Liver (tissue), 9 donors: ENCODE data around the gene ABHD5. TPM values are rescaled to one million over a fixed set of nuclear protein-coding genes. Genes with fewer than 3 reads are reported as not detected.

Source experiments
- DNase-seq: peaks from one replicate; pipeline ENCODE4 v3.0.0-alpha.2; 2017; ENCODE audit warnings: low spot score
- H3K27ac ChIP-seq, 2 donors: one replicate each; pipeline ENCODE4 v1.7.0; 2013; ENCODE audit warnings: inconsistent platforms in 2 of 2, low read length in 2 of 2, control low read depth in 1 of 2, low read depth in 1 of 2, mild to moderate bottlenecking in 1 of 2
- H3K27me3 ChIP-seq, 4 donors: one replicate each; pipeline versions ENCODE4 v1.6.1 to v1.7.0; 2013; ENCODE audit warnings: low read length in 3 of 4, inconsistent platforms in 1 of 4, mild to moderate bottlenecking in 1 of 4, moderate library complexity in 1 of 4; ENCODE audit not compliant: control insufficient read depth in 4 of 4, insufficient read depth in 4 of 4
- H3K36me3 ChIP-seq, 4 donors: one replicate each; pipeline versions ENCODE4 v1.6.1 to v1.7.0; 2013; ENCODE audit warnings: low read length in 3 of 4, mild to moderate bottlenecking in 3 of 4, low read depth in 1 of 4, moderate library complexity in 1 of 4; ENCODE audit not compliant: control insufficient read depth in 4 of 4, insufficient read depth in 3 of 4
- H3K4me1 ChIP-seq, 4 donors: one replicate each; pipeline versions ENCODE4 v1.6.1 to v1.7.0; 2013; ENCODE audit warnings: low read length in 3 of 4, mild to moderate bottlenecking in 3 of 4, moderate library complexity in 1 of 4; ENCODE audit not compliant: control insufficient read depth in 4 of 4, insufficient read depth in 4 of 4
- H3K4me3 ChIP-seq, 3 donors: one replicate each; pipeline versions ENCODE4 v1.6.1 to v1.7.0; 2013; ENCODE audit warnings: low read length in 3 of 3, control low read depth in 1 of 3, low read depth in 1 of 3, mild to moderate bottlenecking in 1 of 3
- H3K9ac ChIP-seq, 2 donors: one replicate each; pipeline ENCODE4 v1.7.0; 2013; ENCODE audit warnings: low read length in 2 of 2, mild to moderate bottlenecking in 2 of 2, moderate library complexity in 2 of 2, control low read depth in 1 of 2, low read depth in 1 of 2
- H3K9me3 ChIP-seq, 4 donors: one replicate each; pipeline versions ENCODE4 v1.6.1 to v1.7.0; 2013; ENCODE audit warnings: low read length in 3 of 4; ENCODE audit not compliant: control insufficient read depth in 4 of 4
- FOXA2 ChIP-seq: IDR thresholded peaks from 2 replicates; pipeline ENCODE4 v1.6.1; 2016; ENCODE audit warnings: antibody characterized with exemption
- HNF4A ChIP-seq, 2 donors: conservative IDR thresholded peaks; 2 replicates each; pipeline ENCODE4 v1.6.1; 2016; ENCODE audit warnings: antibody characterized with exemption in 2 of 2, mild to moderate bottlenecking in 2 of 2
- RAD21 ChIP-seq, 2 donors: IDR thresholded peaks; 2 replicates each; pipeline ENCODE4 v1.6.1; 2016; ENCODE audit warnings: antibody characterized with exemption in 2 of 2, mild to moderate bottlenecking in 2 of 2
- RXRA ChIP-seq, 2 donors: IDR thresholded peaks; 2 replicates each; pipeline ENCODE4 v1.6.1; 2017 to 2018; ENCODE audit warnings: antibody characterized with exemption in 2 of 2, mild to moderate bottlenecking in 1 of 2
- SP1 ChIP-seq: IDR thresholded peaks from 2 replicates; pipeline ENCODE4 v1.6.1; 2018; ENCODE audit warnings: antibody characterized with exemption, mild to moderate bottlenecking
- TAF1 ChIP-seq: conservative IDR thresholded peaks from 2 replicates; pipeline ENCODE4 v1.6.1; 2016; ENCODE audit warnings: antibody characterized with exemption, mild to moderate bottlenecking
- YY1 ChIP-seq: IDR thresholded peaks from 2 replicates; pipeline ENCODE4 v1.6.1; 2016; ENCODE audit warnings: antibody characterized with exemption, mild to moderate bottlenecking
- WGBS: extraction: QIAGEN DNeasy Blood & Tissue Kit; methylation state at CpG from one replicate; pipeline ENCODE4 v1.1.7; 2013; 5-methylcytosine and 5-hydroxymethylcytosine counted together
- polyA plus RNA-seq, 2 donors: library from polyadenylated mRNA; stranded (reverse) in 1 of 2; unstranded in 1 of 2; fragments of 200-250 nt in 1 of 2; fragments of >200 nt in 1 of 2; fragmentation: Nextera tagmentation in 1 of 2; extraction: Ambion mirVana in 1 of 2; gene quantifications; one replicate each; pipeline versions ENCODE4 v1.2.1 to v1.2.3, GENCODE V29; 2013 to 2015
- total RNA-seq, 2 donors: library from RNA; depleted of rRNA; stranded (reverse); fragments of >200 nt; gene quantifications; one replicate each; pipeline ENCODE4 v1.2.3, GENCODE V29; 2014
- TF ChIP-seq, protein P1 (sequence below): IDR thresholded peaks from 2 replicates; pipeline ENCODE4 v1.6.1; 2016; ENCODE audit warnings: antibody characterized with exemption
- TF ChIP-seq, protein P2 (sequence below): fragments of 150-350 bp; IDR thresholded peaks from 2 replicates; pipeline ENCODE4 v1.5.1; 2017; ENCODE audit warnings: improper control_type of control experiment, low read depth, low read length; ENCODE audit not compliant: missing input control
- TF ChIP-seq, protein P3 (sequence below): IDR thresholded peaks from 2 replicates; pipeline ENCODE4 v1.6.1; 2016; ENCODE audit warnings: antibody characterized with exemption, mild to moderate bottlenecking
- TF ChIP-seq, protein P4 (sequence below): IDR thresholded peaks from 2 replicates; pipeline ENCODE4 v1.6.1; 2016; ENCODE audit warnings: antibody characterized with exemption
- donor health status: healthy.
- donor health status: healthy.
- donor health status: healthy.
- donor health status: healthy.
- donor health status: healthy.

Gene ABHD5
- total and polyA plus RNA-seq, 4 donors, result 9.2 to 25.8 (median 16.1) TPM

- TF ChIP-seq, protein P1, sequence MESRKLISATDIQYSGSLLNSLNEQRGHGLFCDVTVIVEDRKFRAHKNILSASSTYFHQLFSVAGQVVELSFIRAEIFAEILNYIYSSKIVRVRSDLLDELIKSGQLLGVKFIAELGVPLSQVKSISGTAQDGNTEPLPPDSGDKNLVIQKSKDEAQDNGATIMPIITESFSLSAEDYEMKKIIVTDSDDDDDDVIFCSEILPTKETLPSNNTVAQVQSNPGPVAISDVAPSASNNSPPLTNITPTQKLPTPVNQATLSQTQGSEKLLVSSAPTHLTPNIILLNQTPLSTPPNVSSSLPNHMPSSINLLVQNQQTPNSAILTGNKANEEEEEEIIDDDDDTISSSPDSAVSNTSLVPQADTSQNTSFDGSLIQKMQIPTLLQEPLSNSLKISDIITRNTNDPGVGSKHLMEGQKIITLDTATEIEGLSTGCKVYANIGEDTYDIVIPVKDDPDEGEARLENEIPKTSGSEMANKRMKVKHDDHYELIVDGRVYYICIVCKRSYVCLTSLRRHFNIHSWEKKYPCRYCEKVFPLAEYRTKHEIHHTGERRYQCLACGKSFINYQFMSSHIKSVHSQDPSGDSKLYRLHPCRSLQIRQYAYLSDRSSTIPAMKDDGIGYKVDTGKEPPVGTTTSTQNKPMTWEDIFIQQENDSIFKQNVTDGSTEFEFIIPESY, result no peak
- TF ChIP-seq YY1, result no peak
- no peak for TF ChIP-seq FOXA2
- TF ChIP-seq SP1, result no peak
These were observed 67.1 kb downstream of the ABHD5 start (continued) for GRCh38 chr3:43757666-43758321.

GRCh38 chr3:43758592-43759225 is 68.0 kb downstream of the ABHD5 start:
- no peak overlapping the region for H3K9ac ChIP-seq
- H3K36me3 ChIP-seq, result no peaks in the 10 kb centered on the region
- WGBS, result 78% methylated on average over 4 of the region's 4 CpGs
- H3K27ac ChIP-seq, result no peak overlapping the region
- no peak overlapping the region for H3K4me3 ChIP-seq
- peaks cover 0 to 3% (median 0%) of the 10 kb centered on the region in 4 donors for H3K4me1 ChIP-seq
- H3K9me3 ChIP-seq, result no peaks in the 10 kb centered on the region
- TF ChIP-seq, protein P2, sequence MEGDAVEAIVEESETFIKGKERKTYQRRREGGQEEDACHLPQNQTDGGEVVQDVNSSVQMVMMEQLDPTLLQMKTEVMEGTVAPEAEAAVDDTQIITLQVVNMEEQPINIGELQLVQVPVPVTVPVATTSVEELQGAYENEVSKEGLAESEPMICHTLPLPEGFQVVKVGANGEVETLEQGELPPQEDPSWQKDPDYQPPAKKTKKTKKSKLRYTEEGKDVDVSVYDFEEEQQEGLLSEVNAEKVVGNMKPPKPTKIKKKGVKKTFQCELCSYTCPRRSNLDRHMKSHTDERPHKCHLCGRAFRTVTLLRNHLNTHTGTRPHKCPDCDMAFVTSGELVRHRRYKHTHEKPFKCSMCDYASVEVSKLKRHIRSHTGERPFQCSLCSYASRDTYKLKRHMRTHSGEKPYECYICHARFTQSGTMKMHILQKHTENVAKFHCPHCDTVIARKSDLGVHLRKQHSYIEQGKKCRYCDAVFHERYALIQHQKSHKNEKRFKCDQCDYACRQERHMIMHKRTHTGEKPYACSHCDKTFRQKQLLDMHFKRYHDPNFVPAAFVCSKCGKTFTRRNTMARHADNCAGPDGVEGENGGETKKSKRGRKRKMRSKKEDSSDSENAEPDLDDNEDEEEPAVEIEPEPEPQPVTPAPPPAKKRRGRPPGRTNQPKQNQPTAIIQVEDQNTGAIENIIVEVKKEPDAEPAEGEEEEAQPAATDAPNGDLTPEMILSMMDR, result no peak
- TF ChIP-seq, protein P3, sequence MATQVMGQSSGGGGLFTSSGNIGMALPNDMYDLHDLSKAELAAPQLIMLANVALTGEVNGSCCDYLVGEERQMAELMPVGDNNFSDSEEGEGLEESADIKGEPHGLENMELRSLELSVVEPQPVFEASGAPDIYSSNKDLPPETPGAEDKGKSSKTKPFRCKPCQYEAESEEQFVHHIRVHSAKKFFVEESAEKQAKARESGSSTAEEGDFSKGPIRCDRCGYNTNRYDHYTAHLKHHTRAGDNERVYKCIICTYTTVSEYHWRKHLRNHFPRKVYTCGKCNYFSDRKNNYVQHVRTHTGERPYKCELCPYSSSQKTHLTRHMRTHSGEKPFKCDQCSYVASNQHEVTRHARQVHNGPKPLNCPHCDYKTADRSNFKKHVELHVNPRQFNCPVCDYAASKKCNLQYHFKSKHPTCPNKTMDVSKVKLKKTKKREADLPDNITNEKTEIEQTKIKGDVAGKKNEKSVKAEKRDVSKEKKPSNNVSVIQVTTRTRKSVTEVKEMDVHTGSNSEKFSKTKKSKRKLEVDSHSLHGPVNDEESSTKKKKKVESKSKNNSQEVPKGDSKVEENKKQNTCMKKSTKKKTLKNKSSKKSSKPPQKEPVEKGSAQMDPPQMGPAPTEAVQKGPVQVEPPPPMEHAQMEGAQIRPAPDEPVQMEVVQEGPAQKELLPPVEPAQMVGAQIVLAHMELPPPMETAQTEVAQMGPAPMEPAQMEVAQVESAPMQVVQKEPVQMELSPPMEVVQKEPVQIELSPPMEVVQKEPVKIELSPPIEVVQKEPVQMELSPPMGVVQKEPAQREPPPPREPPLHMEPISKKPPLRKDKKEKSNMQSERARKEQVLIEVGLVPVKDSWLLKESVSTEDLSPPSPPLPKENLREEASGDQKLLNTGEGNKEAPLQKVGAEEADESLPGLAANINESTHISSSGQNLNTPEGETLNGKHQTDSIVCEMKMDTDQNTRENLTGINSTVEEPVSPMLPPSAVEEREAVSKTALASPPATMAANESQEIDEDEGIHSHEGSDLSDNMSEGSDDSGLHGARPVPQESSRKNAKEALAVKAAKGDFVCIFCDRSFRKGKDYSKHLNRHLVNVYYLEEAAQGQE, result no peak
- TF ChIP-seq YY1, result no peak
- TF ChIP-seq TAF1, result no peak
- TF ChIP-seq, protein P4, sequence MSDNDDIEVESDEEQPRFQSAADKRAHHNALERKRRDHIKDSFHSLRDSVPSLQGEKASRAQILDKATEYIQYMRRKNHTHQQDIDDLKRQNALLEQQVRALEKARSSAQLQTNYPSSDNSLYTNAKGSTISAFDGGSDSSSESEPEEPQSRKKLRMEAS, result no peak
- TF ChIP-seq HNF4A (conservative IDR thresholded peaks at IDR 0.05), result no peak
- no peak for TF ChIP-seq SP1
- no peak for TF ChIP-seq RXRA (IDR thresholded peaks at IDR 0.05)
- no peaks in the 10 kb centered on the region for H3K27me3 ChIP-seq
- no peak for DNase-seq

GRCh38 chr3:43759297-43759782 is 68.6 kb downstream of the ABHD5 start:
- Histone ChIP-seq H3K36me3 (no peaks in the 10 kb centered on the region), H3K9ac (no peak overlapping the region), H3K9me3 (no peaks in the 10 kb centered on the region), H3K27ac (no peak overlapping the region), H3K4me3 (no peak overlapping the region), H3K27me3 (no peaks in the 10 kb centered on the region), H3K4me1 (peaks cover 0 to 3% (median 0%) of the 10 kb centered on the region in 4 donors)
- 69% methylated on average over 6 of the region's 6 CpGs for WGBS
- TF ChIP-seq RAD21 (IDR thresholded peaks at IDR 0.05), result peak; percentile 58 to 64
- TF ChIP-seq, protein P2, result no peak
- DNase-seq, result no peak
